ENCODE data around the gene ANKRD11.
"Not testable (repeated sequence)": the region's sequence is repeated elsewhere in the genome, so short reads cannot be mapped to it uniquely, and the experiment has no call there.

The ANKRD11 gene

GRCh38 chr16:89304181-89304851 lies 186.0 kb downstream of the ANKRD11 start:
- peak; percentile 5 for FAIRE-seq

DNA sequence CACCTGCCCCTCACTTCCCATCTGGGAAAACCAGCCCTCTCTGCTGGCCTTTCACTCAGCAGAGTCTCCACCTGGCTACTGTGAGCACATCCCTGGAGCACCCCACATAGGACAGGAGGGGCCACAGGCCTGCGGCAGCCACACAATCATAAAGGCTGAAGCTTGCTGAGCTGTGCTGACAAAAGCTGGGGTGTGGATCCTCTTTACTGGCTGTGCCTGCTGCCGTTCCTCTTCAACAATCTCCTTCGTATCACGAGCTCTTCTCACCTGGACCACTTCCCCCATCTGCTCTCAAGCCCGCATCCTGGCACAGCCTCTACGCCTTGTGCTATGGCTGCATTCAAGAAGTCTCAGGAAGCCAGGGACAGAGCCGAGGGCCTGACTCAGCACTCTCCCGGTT lies 186.7 kb downstream of the ANKRD11 start:
- FAIRE-seq: no peak
- TF ChIP-seq POLR2A (IDR thresholded peaks at IDR 0.05; ENCODE audit: low read depth, low read length): no peak
- no peak for DNase-seq (ENCODE audit: insufficient read length, low spot score)

More at GRCh38 chr16:89304181-89304851, 186.0 kb downstream of the ANKRD11 start:
- DNase-seq (ENCODE audit: insufficient read length, low spot score): no peak
- TF ChIP-seq POU2F2 (IDR thresholded peaks at IDR 0.05; ENCODE audit: low read depth, low read length) (peak; percentile 65; the same call in 1 of the 2 replicates), SPI1 (IDR thresholded peaks at IDR 0.05; ENCODE audit: low read depth, low read length) (no peak)

GRCh38 chr16:89300976-89301360 lies 189.4 kb downstream of the ANKRD11 start:
- DNase-seq (ENCODE audit: insufficient read length, low spot score) (no peak), FAIRE-seq (no peak)
- no peak for TF ChIP-seq TAF1 (IDR thresholded peaks at IDR 0.05; ENCODE audit: low read depth, low read length)
- TF ChIP-seq POU2F2 (IDR thresholded peaks at IDR 0.05; ENCODE audit: low read depth, low read length): no peak
- no peak for TF ChIP-seq POLR2AphosphoS5 (IDR thresholded peaks at IDR 0.05; ENCODE audit: low read depth, low read length)
- no peak for TF ChIP-seq POLR2A (IDR thresholded peaks at IDR 0.05; ENCODE audit: low read depth, low read length)
- TF ChIP-seq PAX5 (IDR thresholded peaks at IDR 0.05; ENCODE audit: insufficient read depth, low read length, severe bottlenecking): no peak
- no peak for TF ChIP-seq SPI1 (IDR thresholded peaks at IDR 0.05; ENCODE audit: low read depth, low read length)

DNA sequence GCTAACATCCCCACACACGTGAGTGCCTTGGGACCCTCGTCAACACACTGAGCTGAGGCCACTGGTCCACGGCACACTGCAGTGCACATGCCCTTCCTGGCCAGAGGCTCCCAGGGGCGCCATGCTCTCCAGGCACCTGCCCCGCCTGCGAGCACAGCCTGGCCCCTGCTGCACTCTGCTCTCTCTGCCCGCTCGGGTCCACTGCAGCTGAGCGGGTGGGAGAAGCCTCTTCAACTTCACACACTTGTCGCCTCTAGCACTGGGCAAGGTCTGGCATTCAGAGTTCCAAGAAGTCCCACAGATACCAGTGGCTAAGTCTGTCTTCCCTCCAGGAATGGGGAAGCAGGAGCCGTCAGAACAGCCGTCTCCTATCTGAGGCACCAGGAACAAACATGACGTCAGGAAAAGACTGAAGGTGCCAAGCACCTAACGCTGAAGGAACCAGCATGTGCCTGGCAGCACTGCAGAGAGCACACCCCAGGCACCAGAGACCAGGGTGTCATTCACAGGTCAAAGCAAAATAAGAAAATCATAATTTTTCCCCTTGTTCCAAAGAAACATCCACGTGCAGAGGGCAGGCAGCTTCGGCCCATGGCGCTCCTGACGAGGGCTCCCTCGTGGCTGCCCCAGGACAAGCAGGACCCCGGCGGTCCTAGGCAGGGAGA lies 189.9 kb downstream of the ANKRD11 start:
- no peak for DNase-seq (ENCODE audit: insufficient read length, low spot score)
- TF ChIP-seq POLR2A (IDR thresholded peaks at IDR 0.05; ENCODE audit: low read depth, low read length) (no peak), POU2F2 (IDR thresholded peaks at IDR 0.05; ENCODE audit: low read depth, low read length) (no peak), PAX5 (IDR thresholded peaks at IDR 0.05; ENCODE audit: insufficient read depth, low read length, severe bottlenecking) (no peak), POLR2AphosphoS5 (IDR thresholded peaks at IDR 0.05; ENCODE audit: low read depth, low read length) (no peak), SPI1 (IDR thresholded peaks at IDR 0.05; ENCODE audit: low read depth, low read length) (no peak), TAF1 (IDR thresholded peaks at IDR 0.05; ENCODE audit: low read depth, low read length) (no peak)
- no peak for FAIRE-seq

DNA sequence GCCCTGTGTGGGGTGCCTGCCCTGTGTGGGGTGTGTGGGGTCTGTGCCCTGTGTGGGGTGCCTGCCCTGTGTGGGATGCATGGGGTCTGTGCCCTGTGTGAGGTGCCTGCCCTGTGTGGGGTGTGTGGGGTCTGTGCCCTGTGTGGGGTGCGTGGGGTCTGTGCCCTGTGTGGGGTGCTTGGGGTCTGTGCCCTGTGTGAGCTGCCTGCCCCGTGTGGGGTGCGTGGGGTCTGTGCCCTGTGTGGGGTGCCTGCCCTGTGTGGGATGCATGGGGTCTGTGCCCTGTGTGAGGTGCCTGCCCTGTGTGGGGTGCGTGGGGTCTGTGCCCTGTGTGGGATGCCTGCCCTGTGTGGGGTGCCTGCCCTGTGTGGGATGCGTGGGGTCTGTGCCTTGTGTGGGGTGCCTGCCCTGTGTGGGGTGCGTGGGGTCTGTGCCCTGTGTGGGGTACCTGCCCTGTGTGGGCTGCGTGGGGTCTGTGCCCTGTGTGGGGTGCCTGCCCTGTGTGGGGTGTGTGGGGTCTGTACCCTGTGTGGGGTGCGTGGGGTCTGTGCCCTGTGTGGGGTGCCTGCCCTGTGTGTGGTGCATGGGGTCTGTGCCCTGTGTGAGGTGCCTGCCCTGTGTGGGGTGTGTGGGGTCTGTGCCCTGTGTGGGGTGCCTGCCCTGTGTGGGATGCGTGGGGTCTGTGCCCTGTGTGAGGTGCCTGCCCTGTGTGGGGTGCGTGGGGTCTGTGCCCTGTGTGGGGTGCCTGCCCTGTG lies 190.8 kb downstream of the ANKRD11 start:
- not testable (repeated sequence) for FAIRE-seq; DNase-seq (ENCODE audit: insufficient read length, low spot score)

- TF ChIP-seq TAF1 (IDR thresholded peaks at IDR 0.05; ENCODE audit: low read depth, low read length) (no peak), POLR2AphosphoS5 (IDR thresholded peaks at IDR 0.05; ENCODE audit: low read depth, low read length) (no peak), PAX5 (IDR thresholded peaks at IDR 0.05; ENCODE audit: insufficient read depth, low read length, severe bottlenecking) (no peak), SPI1 (IDR thresholded peaks at IDR 0.05; ENCODE audit: low read depth, low read length) (no peak), POU2F2 (IDR thresholded peaks at IDR 0.05; ENCODE audit: low read depth, low read length) (no peak), POLR2A (IDR thresholded peaks at IDR 0.05; ENCODE audit: low read depth, low read length) (no peak)
- DNase-seq (ENCODE audit: insufficient read length, low spot score) (no peak), FAIRE-seq (no peak)
Observed at GRCh38 chr16:89298623-89299225, 191.6 kb downstream of the ANKRD11 start.

GRCh38 chr16:89297910-89298545 lies 192.3 kb downstream of the ANKRD11 start:
- DNase-seq (ENCODE audit: insufficient read length, low spot score) (no peak), FAIRE-seq (no peak)
- TF ChIP-seq POLR2AphosphoS5 (IDR thresholded peaks at IDR 0.05; ENCODE audit: low read depth, low read length): no peak
- TF ChIP-seq POU2F2 (IDR thresholded peaks at IDR 0.05; ENCODE audit: low read depth, low read length): no peak
- no peak for TF ChIP-seq TAF1 (IDR thresholded peaks at IDR 0.05; ENCODE audit: low read depth, low read length)
- TF ChIP-seq SPI1 (IDR thresholded peaks at IDR 0.05; ENCODE audit: low read depth, low read length): no peak
- no peak for TF ChIP-seq PAX5 (IDR thresholded peaks at IDR 0.05; ENCODE audit: insufficient read depth, low read length, severe bottlenecking)
- no peak for TF ChIP-seq POLR2A (IDR thresholded peaks at IDR 0.05; ENCODE audit: low read depth, low read length)

- FAIRE-seq: no peak
- TF ChIP-seq TAF1 (IDR thresholded peaks at IDR 0.05; ENCODE audit: low read depth, low read length) (no peak), SPI1 (IDR thresholded peaks at IDR 0.05; ENCODE audit: low read depth, low read length) (no peak), POLR2AphosphoS5 (IDR thresholded peaks at IDR 0.05; ENCODE audit: low read depth, low read length) (no peak), POLR2A (IDR thresholded peaks at IDR 0.05; ENCODE audit: low read depth, low read length) (no peak), POU2F2 (IDR thresholded peaks at IDR 0.05; ENCODE audit: low read depth, low read length) (no peak), PAX5 (IDR thresholded peaks at IDR 0.05; ENCODE audit: insufficient read depth, low read length, severe bottlenecking) (no peak)
Observed at GRCh38 chr16:89297156-89297874, 193.0 kb downstream of the ANKRD11 start.

GRCh38 chr16:89295915-89296314 lies 194.4 kb downstream of the ANKRD11 start:
- no peak for TF ChIP-seq POLR2AphosphoS5 (IDR thresholded peaks at IDR 0.05; ENCODE audit: low read depth, low read length)
- no peak for TF ChIP-seq POU2F2 (IDR thresholded peaks at IDR 0.05; ENCODE audit: low read depth, low read length)
- TF ChIP-seq SPI1 (IDR thresholded peaks at IDR 0.05; ENCODE audit: low read depth, low read length): no peak
- FAIRE-seq (no peak), DNase-seq (ENCODE audit: insufficient read length, low spot score) (no peak)

More at GRCh38 chr16:89297156-89297874, 193.0 kb downstream of the ANKRD11 start:
- DNase-seq (ENCODE audit: insufficient read length, low spot score): no peak
